KMS-11 (cell line): Measurements from ENCODE around the gene CAMK4.

ENCODE experiments used
- H2AFZ ChIP-seq: fragments of 200-600 bp; sonication (generic); 2 replicates; pipeline ENCODE4 v1.6.1; 2016; ENCODE audit warnings: antibody characterized with exemption, mixed run types, low read depth
- H3K27ac ChIP-seq: fragments of 200-600 bp; sonication (generic); 2 replicates; pipeline ENCODE4 v1.6.1; 2016; ENCODE audit warnings: mild to moderate bottlenecking, mixed run types
- H3K27me3 ChIP-seq: fragments of 200-600 bp; sonication (generic); 2 replicates; pipeline ENCODE4 v1.6.1; 2017; ENCODE audit warnings: mild to moderate bottlenecking, low read depth, mixed run types, moderate library complexity; ENCODE audit not compliant: insufficient read depth
- H3K36me3 ChIP-seq: fragments of 200-600 bp; sonication (generic); 2 replicates; pipeline ENCODE4 v1.6.1; 2017; ENCODE audit warnings: mild to moderate bottlenecking, mixed run types; ENCODE audit not compliant: insufficient read depth
- H3K4me1 ChIP-seq: fragments of 200-600 bp; sonication (generic); 2 replicates; pipeline ENCODE4 v1.6.1; 2016; ENCODE audit warnings: mild to moderate bottlenecking, low read depth, mixed run types; ENCODE audit not compliant: poor library complexity, severe bottlenecking
- H3K4me2 ChIP-seq: fragments of 200-600 bp; sonication (generic); 2 replicates; pipeline ENCODE4 v1.7.0; 2016; ENCODE audit warnings: mild to moderate bottlenecking, mixed run types
- H3K4me3 ChIP-seq: fragments of 200-600 bp; sonication (generic); IDR thresholded peaks from 2 replicates; pipeline ENCODE4 v1.6.1; 2017; ENCODE audit warnings: low read depth, low read length, mixed read lengths; ENCODE audit not compliant: insufficient read depth
- H3K79me2 ChIP-seq: fragments of 200-600 bp; sonication (generic); 2 replicates; pipeline ENCODE4 v1.6.1; 2016; ENCODE audit warnings: low read depth, mixed run types; ENCODE audit not compliant: insufficient read depth
- H3K9ac ChIP-seq: fragments of 200-600 bp; sonication (generic); 2 replicates; pipeline ENCODE4 v1.6.1; 2016; ENCODE audit warnings: mild to moderate bottlenecking, mixed run types
- H4K20me1 ChIP-seq: fragments of 200-600 bp; sonication (generic); 2 replicates; pipeline ENCODE4 v1.6.1; 2016; ENCODE audit warnings: mild to moderate bottlenecking, mixed run types; ENCODE audit not compliant: insufficient read depth
- CTCF ChIP-seq: fragments of 200-600 bp; sonication (generic); conservative IDR thresholded peaks from 2 replicates; pipeline ENCODE4 v1.6.1; 2017; ENCODE audit warnings: low read depth, mild to moderate bottlenecking, antibody characterized with exemption, low read length, moderate library complexity, mixed read lengths

Gene CAMK4

GRCh38 chr5:111226556-111226955 is 2.4 kb downstream of the CAMK4 start:
- Histone ChIP-seq H2AFZ (no peak overlapping the region), H3K36me3 (no peaks in the 10 kb centered on the region), H3K27ac (no peak overlapping the region), H3K4me1 (peaks cover 41% of the 10 kb centered on the region), H3K9ac (no peak overlapping the region), H3K4me3 (no peak overlapping the region), H3K79me2 (no peaks in the 10 kb centered on the region), H3K4me2 (no peak overlapping the region), H4K20me1 (no peaks in the 10 kb centered on the region), H3K27me3 (peaks cover 19% of the 10 kb centered on the region)
- no peak for TF ChIP-seq CTCF

GRCh38 chr5:111227226-111227782 is 3.1 kb downstream of the CAMK4 start:
- no peak overlapping the region for H3K27ac ChIP-seq
- no peaks in the 10 kb centered on the region for H3K36me3 ChIP-seq
- peaks cover 19% of the 10 kb centered on the region for H3K27me3 ChIP-seq
- no peak for TF ChIP-seq CTCF
- H3K4me1 ChIP-seq: peaks cover 43% of the 10 kb centered on the region
- no peaks in the 10 kb centered on the region for H3K79me2 ChIP-seq
- no peak overlapping the region for H3K9ac ChIP-seq
- no peak overlapping the region for H3K4me2 ChIP-seq
- H3K4me3 ChIP-seq: no peak overlapping the region
- no peaks in the 10 kb centered on the region for H4K20me1 ChIP-seq
- H2AFZ ChIP-seq: no peak overlapping the region

- Histone ChIP-seq H3K4me1 (peaks cover 46% of the 10 kb centered on the region), H2AFZ (no peak overlapping the region), H3K27me3 (peaks cover 19% of the 10 kb centered on the region), H3K36me3 (no peaks in the 10 kb centered on the region), H3K4me3 (no peak overlapping the region), H3K9ac (no peak overlapping the region), H3K27ac (no peak overlapping the region), H3K79me2 (no peaks in the 10 kb centered on the region), H3K4me2 (no peak overlapping the region), H4K20me1 (no peaks in the 10 kb centered on the region)
- no peak for TF ChIP-seq CTCF
Measured at GRCh38 chr5:111227801-111228200, 3.6 kb downstream of the CAMK4 start.

GRCh38 chr5:111228520-111229220 is 4.5 kb downstream of the CAMK4 start:
- H2AFZ ChIP-seq: no peak overlapping the region
- H4K20me1 ChIP-seq: no peaks in the 10 kb centered on the region
- TF ChIP-seq CTCF: no peak
- no peak overlapping the region for H3K27ac ChIP-seq
- no peak overlapping the region for H3K4me2 ChIP-seq
- no peaks in the 10 kb centered on the region for H3K36me3 ChIP-seq
- H3K27me3 ChIP-seq: peaks cover 19% of the 10 kb centered on the region
- H3K4me3 ChIP-seq: no peak overlapping the region
- H3K79me2 ChIP-seq: no peaks in the 10 kb centered on the region
- peaks cover 52% of the 10 kb centered on the region for H3K4me1 ChIP-seq
- no peak overlapping the region for H3K9ac ChIP-seq
